Erythroblast (primary cell): ENCODE results near the gene SLC1A4.

Experiments
- GATA1 ChIP-seq: IDR thresholded peaks from 2 replicates; pipeline ENCODE4 v1.6.1; 2011; ENCODE audit warnings: low read depth, mild to moderate bottlenecking, control low read depth, low read length, moderate library complexity
- POLR2A ChIP-seq: IDR thresholded peaks from 2 replicates; pipeline ENCODE4 v1.6.1; 2011; ENCODE audit warnings: mild to moderate bottlenecking, low read length

DNA sequence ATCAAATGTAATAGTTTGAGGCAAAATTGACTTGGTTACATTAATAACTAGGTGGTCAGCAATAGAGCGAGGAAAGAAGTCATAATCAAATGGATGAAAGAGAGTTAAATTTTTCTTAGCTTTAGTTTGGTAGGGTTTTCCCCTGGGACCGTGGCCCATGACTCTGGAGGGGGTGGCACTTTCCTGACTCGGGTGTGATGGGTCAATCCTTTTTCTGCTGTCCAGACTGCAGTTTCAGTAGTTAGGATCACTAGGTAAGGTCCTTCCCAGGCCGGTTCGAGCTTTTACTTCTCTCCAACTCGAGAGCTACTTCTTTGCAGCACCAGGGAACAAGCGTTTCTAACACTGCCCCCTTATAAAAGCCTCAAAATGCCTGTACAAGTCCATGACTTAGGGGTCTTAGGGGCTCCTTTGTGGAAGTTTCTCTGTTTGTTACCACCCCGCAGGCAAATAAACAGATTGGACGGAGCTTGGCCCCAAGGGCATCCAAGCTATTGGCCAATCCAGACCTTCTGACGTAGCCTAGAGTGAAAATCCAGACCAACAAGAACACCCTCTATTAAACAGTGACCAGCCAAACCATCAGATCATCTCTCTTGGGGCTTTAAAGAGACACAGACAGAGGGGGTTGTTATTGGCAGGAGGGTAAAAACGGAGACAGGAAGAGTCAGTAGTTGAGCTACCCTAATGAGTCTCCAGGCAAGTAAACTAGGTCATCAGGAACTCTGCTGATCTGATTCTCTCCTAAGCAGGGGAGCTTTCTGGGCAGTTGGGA, 57.6 kb downstream of the SLC1A4 start:
- TF ChIP-seq POLR2A (no peak), GATA1 (no peak)
